PC-9 (cell line): Measurements from ENCODE around the gene DMRT1. TPM values are rescaled to one million over a fixed set of nuclear protein-coding genes. Genes with fewer than 3 reads are reported as not detected.

Source experiments
- BruUV-seq: library from RNA; stranded (reverse); fragments of 400-500 nt; replicated peaks from 2 replicates; lab custom pipeline; 2021; lab: Mats Ljungman, UMichigan
- CTCF ChIA-PET: fragments of 300-600 bp; sonication (Branson Sonifier 250); formaldehyde crosslinking; loops from one replicate; lab custom pipeline; 2022; ENCODE audit warnings: antibody characterized with exemption; lab: Charles Lee
- POLR2A ChIA-PET: fragments of 300-600 bp; sonication (Branson Sonifier 250); formaldehyde crosslinking; loops from one replicate; lab custom pipeline; 2022; ENCODE audit warnings: antibody characterized with exemption; ENCODE audit not compliant: unreplicated experiment; lab: Charles Lee
- DNase-seq, 2 experiments: peaks; one replicate each; pipeline versions ENCODE4 v3.0.0 to v3.0.0-alpha.2; 2015 to 2022; ENCODE audit warnings: mixed read lengths in 1 of 2
- H2AFZ ChIP-seq: fragments of 200-600 bp; sonication (generic); 2 replicates; pipeline ENCODE4 v1.8.1; 2017; ENCODE audit warnings: antibody characterized with exemption
- H3F3A ChIP-seq: fragments of 200-600 bp; sonication (generic); 2 replicates; pipeline ENCODE4 v1.8.1; 2017; ENCODE audit warnings: antibody characterized with exemption, mild to moderate bottlenecking, low read depth; ENCODE audit not compliant: insufficient read depth
- H3K27ac ChIP-seq: fragments of 200-600 bp; sonication (generic); 2 replicates; pipeline ENCODE4 v1.6.1; 2016; ENCODE audit warnings: mixed run types
- H3K27me3 ChIP-seq: fragments of 200-600 bp; sonication (generic); 2 replicates; pipeline ENCODE4 v1.6.1; 2016; ENCODE audit warnings: low read depth, mixed run types; ENCODE audit not compliant: insufficient read depth
- H3K36me3 ChIP-seq: fragments of 200-600 bp; sonication (generic); 2 replicates; pipeline ENCODE4 v1.6.1; 2016; ENCODE audit warnings: low read depth, mixed run types
- H3K4me1 ChIP-seq: fragments of 200-600 bp; sonication (generic); replicated peaks from 2 replicates; pipeline ENCODE4 v1.6.1; 2016; ENCODE audit warnings: mixed run types; ENCODE audit not compliant: insufficient read depth
- H3K4me2 ChIP-seq: fragments of 200-600 bp; sonication (generic); 2 replicates; pipeline ENCODE4 v1.6.1; 2017; ENCODE audit warnings: mixed run types
- H3K4me3 ChIP-seq: fragments of 200-600 bp; sonication (generic); 2 replicates; pipeline ENCODE4 v1.6.1; 2016; ENCODE audit warnings: mixed run types
- H3K79me2 ChIP-seq: fragments of 200-600 bp; sonication (generic); 2 replicates; pipeline ENCODE4 v1.6.1; 2017; ENCODE audit warnings: low read depth, mixed run types
- H3K9me2 ChIP-seq: fragments of 200-600 bp; sonication (generic); 2 replicates; pipeline ENCODE4 v1.8.1; 2017; ENCODE audit warnings: mild to moderate bottlenecking; ENCODE audit not compliant: insufficient read depth
- H3K9me3 ChIP-seq: fragments of 200-600 bp; sonication (generic); 2 replicates; pipeline ENCODE4 v1.8.1; 2016; ENCODE audit warnings: low read depth; ENCODE audit not compliant: insufficient read depth
- H4K20me1 ChIP-seq: fragments of 200-600 bp; sonication (generic); 2 replicates; pipeline ENCODE4 v1.8.1; 2017; ENCODE audit not compliant: insufficient read depth
- CTCF ChIP-seq: fragments of 200-600 bp; sonication (generic); conservative IDR thresholded peaks from 2 replicates; pipeline ENCODE4 v1.6.1; 2017; ENCODE audit warnings: mixed run types, antibody characterized with exemption, mild to moderate bottlenecking, moderate library complexity
- EZH2 ChIP-seq: fragments of 200-600 bp; sonication (generic); IDR thresholded peaks from 2 replicates; pipeline ENCODE4 v1.8.0; 2017; ENCODE audit warnings: antibody characterized with exemption, low read depth
- intact Hi-C: fragments of 100-400 bp; cut with micrococcal nuclease; formaldehyde crosslinking; loops from one replicate; pipeline ENCODE4 v1.10.0; 2022; ENCODE audit not compliant: unreplicated experiment
- total RNA-seq: library from RNA; stranded (reverse); gene quantifications from 2 replicates; pipeline ENCODE4 v1.2.3, GENCODE V29; 2021

Gene DMRT1
- total RNA-seq, 1 experiment from 2014 or later, result not detected

- H3K27me3 ChIP-seq, result peaks cover 17% of the 10 kb centered on the region
- TF ChIP-seq CTCF, result no peak
- no peak for TF ChIP-seq EZH2
- H3K27ac ChIP-seq, result no peak overlapping the region
- no peak overlapping the region for H2AFZ ChIP-seq
- no peaks in the 10 kb centered on the region for H3K4me1 ChIP-seq
- H3K9me2 ChIP-seq, result no peaks in the 10 kb centered on the region
- intact Hi-C loops, result no loop called here
- H3K9me3 ChIP-seq, result no peaks in the 10 kb centered on the region
- POLR2A ChIA-PET, result no interaction called here
- CTCF ChIA-PET, result no interaction called here
- H3F3A ChIP-seq, result no peaks in the 10 kb centered on the region
- no peaks in the 10 kb centered on the region for H3K36me3 ChIP-seq
- no TSS peak for BruUV-seq
- no peak overlapping the region for H3K4me2 ChIP-seq
- H4K20me1 ChIP-seq, result no peaks in the 10 kb centered on the region
- no peak for DNase-seq
- H3K4me3 ChIP-seq, result no peak overlapping the region
- H3K79me2 ChIP-seq, result no peaks in the 10 kb centered on the region
Observed at GRCh38 chr9:922171-922570, 80.7 kb downstream of the DMRT1 start.

GRCh38 chr9:922731-923130, 81.2 kb downstream of the DMRT1 start:
- ChIA-PET POLR2A (no interaction called here), CTCF (no interaction called here)
- intact Hi-C loops, result no loop called here
- H3K27me3 ChIP-seq, result peaks cover 14% of the 10 kb centered on the region
- DNase-seq, result no peak
- no TSS peak for BruUV-seq
- H3K4me1 ChIP-seq, result no peaks in the 10 kb centered on the region
- no peaks in the 10 kb centered on the region for H3K79me2 ChIP-seq
- H3K36me3 ChIP-seq, result no peaks in the 10 kb centered on the region
- TF ChIP-seq EZH2 (no peak), CTCF (no peak)
- H4K20me1 ChIP-seq, result no peaks in the 10 kb centered on the region
- H3K9me3 ChIP-seq, result no peaks in the 10 kb centered on the region
- H2AFZ ChIP-seq, result no peak overlapping the region
- no peak overlapping the region for H3K27ac ChIP-seq
- H3K4me2 ChIP-seq, result no peak overlapping the region
- no peak overlapping the region for H3K4me3 ChIP-seq
- no peaks in the 10 kb centered on the region for H3K9me2 ChIP-seq
- no peaks in the 10 kb centered on the region for H3F3A ChIP-seq

GRCh38 chr9:926976-927375, 85.5 kb downstream of the DMRT1 start:
- Histone ChIP-seq H3K79me2 (no peaks in the 10 kb centered on the region), H3K9me2 (no peaks in the 10 kb centered on the region), H4K20me1 (no peaks in the 10 kb centered on the region), H3K27me3 (peaks cover 38% of the 10 kb centered on the region), H3K4me1 (no peaks in the 10 kb centered on the region), H3K4me3 (no peak overlapping the region), H3K36me3 (no peaks in the 10 kb centered on the region), H3K9me3 (no peaks in the 10 kb centered on the region), H3F3A (no peaks in the 10 kb centered on the region), H3K27ac (no peak overlapping the region), H2AFZ (no peak overlapping the region), H3K4me2 (no peak overlapping the region)
- CTCF ChIA-PET, result no interaction called here
- intact Hi-C loops, result no loop called here
- no peak for TF ChIP-seq CTCF
- TF ChIP-seq EZH2, result no peak
- BruUV-seq, result no TSS peak
- POLR2A ChIA-PET, result no interaction called here
- no peak for DNase-seq
